GM18951 (cell line): ENCODE results near the gene TTC8.
"Not testable (repeated sequence)": the region's sequence is repeated elsewhere in the genome, so short reads cannot be mapped to it uniquely, and the experiment has no call there.

ENCODE experiments used
- POLR2A ChIP-seq: IDR thresholded peaks from 4 replicates; pipeline ENCODE4 v1.6.1; 2011; ENCODE audit warnings: mild to moderate bottlenecking; ENCODE audit not compliant: insufficient read length, insufficient read depth; ENCODE audit errors: extremely low read depth
- in situ Hi-C: fragments of 300-500 bp; cut with MboI; formaldehyde crosslinking; loops from one replicate; pipeline ENCODE4 v1.12.0; 2022; ENCODE audit warnings: low sequenced_read_pairs, mixed read lengths, inconsistent platforms; ENCODE audit not compliant: unreplicated experiment

Gene TTC8

DNA sequence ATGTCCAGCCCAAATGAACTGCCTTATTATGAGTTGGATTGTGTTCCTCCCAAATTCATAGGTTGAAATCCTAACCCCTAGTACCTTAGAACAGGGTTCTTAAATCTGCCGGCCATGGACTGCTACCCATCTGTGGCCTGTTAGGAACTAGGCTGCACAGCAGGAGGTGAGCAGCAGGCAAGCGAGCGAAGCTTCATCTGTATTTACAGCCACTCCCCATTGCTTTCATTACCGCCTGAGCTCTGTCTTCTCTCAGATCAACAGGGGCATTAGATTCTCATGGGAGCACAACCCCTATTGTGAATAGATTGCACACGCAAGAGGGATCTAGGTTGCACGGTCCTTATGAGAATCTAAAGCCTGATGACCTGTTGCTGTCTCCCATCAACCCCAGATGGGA, 21.9 kb upstream of the TTC8 start:
- TF ChIP-seq POLR2A = no peak
- in situ Hi-C loops = no loop called here

DNA sequence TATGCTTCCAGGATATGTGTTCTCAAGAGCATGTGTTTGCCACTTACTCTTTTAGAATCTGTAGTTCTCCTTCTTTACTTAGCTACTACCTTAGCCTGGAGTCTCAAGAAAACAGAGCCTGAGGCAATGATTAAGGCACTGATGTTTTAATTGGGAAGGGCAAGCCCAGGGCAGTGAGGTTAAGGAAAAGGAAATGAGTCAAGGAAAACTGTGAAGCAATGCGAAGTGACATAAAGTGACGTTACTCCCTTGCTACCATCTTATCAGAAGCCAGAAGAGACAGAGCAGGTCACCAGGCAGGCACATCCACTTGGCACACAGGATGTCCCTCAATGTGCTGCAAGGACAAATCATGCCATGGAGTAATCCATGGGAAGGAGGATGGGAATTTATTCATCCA, 20.4 kb upstream of the TTC8 start:
- no peak for TF ChIP-seq POLR2A

DNA sequence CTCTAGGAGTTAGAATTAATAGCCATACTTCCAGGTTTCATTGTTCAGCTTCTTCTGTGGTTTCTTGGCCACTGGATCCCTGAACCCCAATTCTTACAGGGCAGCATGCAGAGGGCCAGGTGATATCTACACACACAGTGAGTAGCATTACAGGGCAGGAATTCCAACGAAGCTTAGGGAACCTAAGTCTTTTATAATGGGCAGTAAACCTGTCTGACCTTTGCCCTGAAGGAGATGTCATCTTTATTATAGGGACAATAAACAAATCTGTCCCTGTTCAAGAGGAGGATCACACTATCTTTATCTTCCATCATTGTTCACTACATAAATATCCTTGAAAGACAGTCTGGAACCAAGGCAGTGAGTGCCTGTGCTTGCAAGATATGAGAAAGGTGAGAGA, 20.0 kb upstream of the TTC8 start:
- no peak for TF ChIP-seq POLR2A
- in situ Hi-C loops = no loop called here

More for the DNA sequence above, 20.4 kb upstream of the TTC8 start:
- in situ Hi-C loops = no loop called here

DNA sequence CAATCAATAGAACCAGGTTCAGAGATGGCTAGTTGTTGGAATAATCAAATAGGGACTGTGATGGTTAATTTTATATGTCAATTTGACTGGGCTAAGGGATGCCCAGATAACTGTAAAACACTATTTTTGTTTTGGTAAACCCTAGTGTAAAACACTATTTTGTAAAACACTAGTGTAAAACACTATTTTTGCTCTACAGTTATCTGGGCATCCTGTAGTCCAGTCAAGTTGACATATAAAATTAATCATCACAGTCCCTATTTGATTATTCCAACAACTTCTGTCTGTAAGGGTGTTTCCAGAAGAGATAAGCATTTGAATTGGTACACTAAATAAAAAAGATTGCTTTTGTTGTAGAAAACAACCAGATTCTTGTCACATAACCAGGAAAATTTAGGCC, 16.1 kb upstream of the TTC8 start:
- no peak for TF ChIP-seq POLR2A
- in situ Hi-C loops = no loop called here

DNA sequence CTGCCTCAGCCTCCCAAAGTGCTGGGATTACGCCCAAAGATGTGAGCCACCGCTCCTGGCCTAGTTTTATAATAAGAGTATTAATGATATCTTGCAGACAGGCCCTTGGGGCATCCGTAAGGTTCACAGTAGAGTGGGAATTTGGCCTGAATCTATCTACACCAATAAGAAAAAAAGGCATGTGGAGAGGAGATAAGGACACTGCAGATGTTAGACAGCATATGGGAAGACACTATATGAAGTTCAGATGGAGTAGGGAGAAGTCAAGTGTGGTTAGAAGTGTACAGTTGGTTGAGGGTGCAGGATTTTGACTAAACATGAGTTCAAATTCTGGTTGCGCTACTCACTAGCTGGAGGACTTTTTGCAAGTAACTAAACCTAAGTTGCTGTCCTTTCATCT, 8.5 kb upstream of the TTC8 start:
- TF ChIP-seq POLR2A = no peak
- in situ Hi-C loops = no loop called here

DNA sequence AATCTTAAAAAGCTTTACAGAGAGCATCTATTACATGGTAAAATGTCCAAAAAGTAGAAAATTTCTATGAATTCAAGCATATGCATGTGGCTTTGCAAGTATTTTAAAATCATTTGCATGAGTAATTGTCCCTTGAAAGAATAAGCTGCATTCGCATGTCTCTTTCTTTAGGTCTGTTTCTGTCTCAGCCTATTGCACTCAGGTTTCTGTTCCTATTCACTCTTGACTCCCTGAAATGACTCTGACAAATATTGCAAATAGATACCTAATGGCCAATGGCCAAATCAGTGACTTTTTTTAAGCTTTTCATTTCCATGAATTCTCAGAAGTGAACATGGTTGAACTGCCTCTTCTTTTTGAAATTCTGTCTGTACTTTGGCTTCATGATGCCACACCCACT, 6.4 kb upstream of the TTC8 start:
- in situ Hi-C loops = no loop called here
- TF ChIP-seq POLR2A = no peak

DNA sequence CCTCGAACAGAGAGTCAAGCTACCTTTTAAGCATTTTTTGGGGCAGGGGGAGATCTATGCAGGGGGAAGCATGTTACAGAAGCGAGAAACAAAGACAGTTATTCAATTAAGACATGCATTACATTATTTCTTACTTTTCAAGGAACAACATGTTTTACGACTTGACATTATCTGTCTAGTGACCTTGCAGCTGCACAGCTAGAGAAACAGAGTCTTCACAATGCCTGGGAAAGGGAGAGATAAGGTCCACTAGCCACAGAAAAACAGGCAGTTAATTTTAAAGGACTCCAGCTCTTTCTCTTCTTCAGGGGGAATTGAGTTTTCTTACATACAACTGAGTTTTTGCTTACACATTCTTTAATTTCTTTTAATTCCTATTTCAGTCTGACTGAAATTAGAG, 4.8 kb upstream of the TTC8 start:
- in situ Hi-C loops = not testable (repeated sequence)

DNA sequence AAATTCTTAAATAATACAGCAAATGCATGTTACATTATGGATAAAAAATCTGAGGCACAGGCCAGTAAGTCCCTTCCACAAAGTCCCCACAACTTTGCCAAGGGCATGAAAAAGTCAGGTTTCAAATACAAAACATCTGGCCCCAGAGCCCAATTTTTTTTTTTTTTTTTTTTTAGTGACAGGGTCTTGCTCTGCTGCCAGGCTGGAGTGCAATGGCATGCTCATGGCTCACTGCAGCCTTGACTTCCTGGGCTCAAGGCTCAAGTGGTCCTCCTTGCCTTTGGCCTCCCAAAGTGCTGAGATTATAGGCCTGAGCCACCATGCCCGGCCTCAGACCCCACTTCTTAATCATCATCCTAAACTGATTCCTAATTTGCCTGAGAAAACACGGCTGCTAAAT, 3.1 kb upstream of the TTC8 start:
- TF ChIP-seq POLR2A = no peak
- in situ Hi-C loops = no loop called here

DNA sequence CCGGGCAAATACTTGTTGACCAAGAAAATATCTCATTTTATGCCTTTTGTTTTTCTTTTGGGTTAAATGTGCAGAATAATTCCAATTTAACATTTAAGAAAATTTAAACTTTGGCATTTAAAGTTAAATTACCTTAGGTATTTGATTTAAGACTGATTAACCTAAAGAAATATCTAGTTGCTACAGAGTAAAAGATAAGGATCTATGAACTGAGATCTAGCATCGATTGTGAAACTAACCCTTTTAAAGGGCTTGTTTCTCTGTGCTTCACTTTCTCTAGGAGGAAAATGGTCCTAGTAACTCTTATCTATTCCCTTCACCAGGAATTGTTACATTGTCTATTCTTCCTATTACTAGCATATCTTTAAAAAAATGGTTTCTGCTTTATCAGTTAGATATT, 2.6 kb upstream of the TTC8 start:
- no peak for TF ChIP-seq POLR2A
- in situ Hi-C loops = no loop called here

DNA sequence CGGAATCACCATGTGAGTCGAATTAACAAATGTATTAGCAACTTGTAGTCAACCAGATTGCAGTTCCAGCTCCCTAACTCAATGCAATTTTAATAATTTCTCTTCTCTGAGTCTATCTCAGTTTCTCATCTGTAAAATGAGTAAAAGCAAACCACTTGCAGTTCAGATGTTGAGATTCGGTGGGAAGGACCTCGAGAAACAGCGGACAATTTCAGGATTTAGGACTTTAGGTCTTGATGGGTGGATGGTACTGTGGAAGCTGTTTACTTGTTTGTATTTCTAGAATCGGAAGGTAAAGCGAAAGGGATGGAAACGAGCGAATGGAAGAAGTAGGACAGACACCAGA, 510 bp upstream of the TTC8 start:
- no peak for TF ChIP-seq POLR2A
- in situ Hi-C loops = no loop called here

DNA sequence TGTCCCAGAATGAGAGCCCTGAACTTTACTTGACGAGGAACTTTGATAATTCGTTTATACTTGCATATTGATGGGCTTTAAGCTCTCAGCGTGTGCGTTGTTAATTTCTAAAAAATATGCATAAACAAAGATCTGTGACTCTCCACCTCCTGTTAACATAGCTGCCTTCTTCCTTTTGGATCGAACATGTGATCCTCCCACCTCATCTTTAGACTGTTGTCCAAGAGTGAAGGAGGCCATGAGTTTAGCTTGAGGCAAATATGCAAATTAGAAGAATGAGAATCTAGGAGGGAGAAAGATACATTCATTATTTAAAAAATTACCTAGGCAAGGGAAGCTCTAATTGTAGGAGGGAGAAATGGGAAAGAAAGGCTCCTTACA, 617 bp downstream of the TTC8 start:
- in situ Hi-C loops = no loop called here
- no peak for TF ChIP-seq POLR2A

DNA sequence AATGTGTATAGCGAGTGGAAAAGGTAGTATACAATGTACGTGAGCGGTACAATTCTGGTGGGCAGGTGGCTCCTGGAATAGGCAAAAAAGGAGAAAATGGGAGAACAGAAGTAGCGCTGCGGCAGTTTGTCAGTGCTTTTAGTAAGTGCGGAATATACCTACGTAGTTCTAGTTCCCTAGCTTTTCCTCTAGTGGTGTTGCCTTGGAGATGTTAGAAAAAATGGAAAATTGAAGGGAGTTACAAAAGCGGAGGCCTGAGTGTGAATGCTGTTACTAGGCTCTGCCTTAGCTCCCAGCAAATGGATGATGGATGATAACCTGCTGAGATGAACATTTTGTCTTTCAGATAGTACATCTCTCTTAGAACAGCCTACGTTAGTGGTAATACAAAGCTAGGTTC, 1.1 kb downstream of the TTC8 start:
- no peak for TF ChIP-seq POLR2A
- in situ Hi-C loops = no loop called here

DNA sequence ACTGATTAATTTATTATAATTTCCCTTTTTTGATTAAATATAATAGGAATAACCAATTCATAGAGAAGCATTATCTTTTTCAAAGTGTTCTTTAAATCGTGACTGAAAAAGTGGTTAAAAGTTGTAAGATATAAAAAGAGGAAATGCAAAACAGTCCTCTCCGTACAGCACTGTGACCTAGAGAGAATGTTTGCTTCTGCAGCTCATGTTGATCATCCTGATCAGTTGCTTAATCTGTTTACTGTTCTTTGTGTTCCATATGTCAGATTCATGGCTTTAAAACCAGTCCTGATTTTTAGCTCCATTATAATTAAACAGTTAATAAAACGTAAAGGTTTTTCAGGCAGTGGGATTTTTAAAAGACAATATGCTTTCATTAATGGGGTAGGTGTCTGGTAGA, 4.7 kb downstream of the TTC8 start:
- in situ Hi-C loops = no loop called here
- TF ChIP-seq POLR2A = no peak

DNA sequence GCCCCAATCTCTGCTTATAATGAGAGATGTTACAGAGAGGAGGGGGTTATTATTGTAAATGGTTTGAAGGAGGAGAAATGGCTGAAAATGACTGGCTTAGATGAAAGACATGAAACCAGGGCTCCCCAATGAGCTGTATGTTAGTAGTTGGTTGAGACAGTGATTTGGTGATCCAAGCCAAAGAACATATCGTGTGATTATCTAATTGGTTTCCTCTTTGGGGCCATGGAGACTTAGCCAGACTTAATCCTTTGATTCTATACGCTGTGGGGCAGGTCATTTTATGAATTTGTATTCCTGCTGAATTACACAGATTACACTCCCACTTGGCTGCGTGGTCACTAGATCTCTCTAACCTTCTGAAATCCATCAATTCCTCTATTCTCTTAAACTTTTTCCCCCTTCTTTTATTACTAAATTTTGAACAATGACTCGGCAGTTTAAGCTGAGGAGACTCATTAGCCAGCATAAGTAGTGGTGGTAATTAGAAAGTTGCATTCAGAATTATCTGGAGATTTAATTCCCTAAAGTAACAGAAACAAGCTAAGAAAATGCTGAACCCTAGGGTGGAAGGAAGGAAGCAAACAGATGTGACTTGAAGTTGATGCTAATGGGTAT, 5.3 kb downstream of the TTC8 start:
- no peak for TF ChIP-seq POLR2A
- in situ Hi-C loops = no loop called here

DNA sequence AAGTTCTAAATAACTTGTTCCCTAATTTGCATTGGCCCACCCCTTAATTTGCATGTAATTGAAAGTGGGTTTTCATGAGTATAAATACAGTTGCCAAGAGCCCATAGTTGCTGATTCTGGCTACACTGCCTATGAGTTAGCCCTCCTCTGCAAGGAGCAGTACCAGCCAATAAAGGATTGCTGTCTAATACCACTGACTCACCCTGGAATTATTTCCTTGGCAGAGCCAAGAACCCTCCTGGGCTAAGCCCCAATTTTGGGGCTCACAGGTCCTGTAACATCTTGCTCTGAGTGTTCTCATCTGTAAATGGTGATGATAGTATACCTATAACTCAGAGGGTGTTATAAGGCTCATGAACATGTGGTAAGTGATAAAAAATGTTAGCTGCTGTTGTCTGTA, 6.8 kb downstream of the TTC8 start:
- in situ Hi-C loops = no loop called here

More for the DNA sequence above, 6.8 kb downstream of the TTC8 start:
- TF ChIP-seq POLR2A = no peak
